WTC11 (cell line): Measurements from ENCODE around the gene D2HGDH.
"Not testable (repeated sequence)": the region's sequence is repeated elsewhere in the genome, so short reads cannot be mapped to it uniquely, and the experiment has no call there.

ENCODE experiments used
- CTCF ChIP-seq: fragments of 200-600 bp; IDR thresholded peaks from 2 replicates; pipeline ENCODE4 v1.8.0; 2022; ENCODE audit warnings: antibody characterized with exemption
- HMGXB4 ChIP-seq: sonication (generic); formaldehyde crosslinking; IDR thresholded peaks from 2 replicates; pipeline ENCODE4 v1.8.1; 2023; ENCODE audit warnings: mild to moderate bottlenecking, moderate library complexity, missing genetic modification reagents
- JUN ChIP-seq: sonication (generic); formaldehyde crosslinking; IDR thresholded peaks from 2 replicates; pipeline ENCODE4 v1.8.0; 2023; ENCODE audit warnings: mild to moderate bottlenecking, missing genetic modification reagents
- NR3C1 ChIP-seq: sonication (generic); formaldehyde crosslinking; conservative IDR thresholded peaks from 2 replicates; pipeline ENCODE4 v1.8.1; 2023; ENCODE audit warnings: low read depth, mild to moderate bottlenecking, missing genetic modification reagents
- TEAD4 ChIP-seq: sonication (generic); formaldehyde crosslinking; IDR thresholded peaks from 2 replicates; pipeline ENCODE4 v1.8.0; 2022; ENCODE audit warnings: mild to moderate bottlenecking, missing genetic modification reagents

GRCh38 chr2:241817821-241818215, 83.4 kb downstream of the D2HGDH start:
- not testable (repeated sequence) for TF ChIP-seq NR3C1 (CRISPR knock-in tag); JUN (CRISPR knock-in tag); CTCF; TEAD4 (CRISPR knock-in tag); HMGXB4 (CRISPR knock-in tag)
